ENCODE measurements around the gene C4BPA. TPM values are rescaled to one million over a fixed set of nuclear protein-coding genes. Genes with fewer than 3 reads are reported as not detected.

Gene C4BPA
- total RNA-seq, 1 experiment from 2014 or later = not detected

GRCh38 chr1:207130252-207131036 is 26.4 kb downstream of the C4BPA start:
- no peak overlapping the region for H2AFZ ChIP-seq (ENCODE audit: low read length)
- no peaks in the 10 kb centered on the region for H3K9me3 ChIP-seq (ENCODE audit: control insufficient read depth, low read depth, low read length)
- H4K91ac ChIP-seq (ENCODE audit: insufficient read length, low read depth, low read length) = no peak overlapping the region
- H4K20me1 ChIP-seq (ENCODE audit: control insufficient read depth, insufficient read depth, insufficient read length) = no peaks in the 10 kb centered on the region
- H4K5ac ChIP-seq (ENCODE audit: insufficient read length, low read depth, low read length) = no peak overlapping the region
- peaks cover 5% of the 10 kb centered on the region in 2 experiments; a peak in 3 of 4 replicates for H3K4me1 Mint-ChIP-seq
- no peak for TF ChIP-seq CTCF (conservative IDR thresholded peaks at IDR 0.05)
- no peak overlapping the region for H3K27ac Mint-ChIP-seq
- H3K27me3 Mint-ChIP-seq (ENCODE audit: low read depth) = no peaks in the 10 kb centered on the region
- no peak overlapping the region for H2BK12ac ChIP-seq (ENCODE audit: insufficient read length, low read depth, low read length)
- H3K4me2 ChIP-seq (ENCODE audit: insufficient read depth, insufficient read length, low read length) = no peak overlapping the region
- no peak overlapping the region for H3K18ac ChIP-seq (ENCODE audit: insufficient read length, low read depth, low read length)
- no CpG with 5 or more reads among the region's 1 CpG for WGBS (ENCODE audit: extremely low coverage, insufficient read length, low lambda C conversion rate)
- no peaks in the 10 kb centered on the region for H3K23me2 ChIP-seq (ENCODE audit: insufficient read length, low read depth, low read length, poor library complexity, severe bottlenecking)
- H3K79me1 ChIP-seq (ENCODE audit: insufficient read depth, low read depth, low read length, poor library complexity, severe bottlenecking) = no peaks in the 10 kb centered on the region
- no peak overlapping the region for H2AK5ac ChIP-seq (ENCODE audit: insufficient read length, low read length)
- no peak for DNase-seq
- no peak overlapping the region for H3K9ac ChIP-seq (ENCODE audit: extremely low read depth, insufficient read length, low read length)
- H3K9me3 Mint-ChIP-seq = peaks cover 9 to 11% of the 10 kb centered on the region in 2 experiments
- H3T11ph ChIP-seq (ENCODE audit: low read length) = no peak overlapping the region
- H3K56ac ChIP-seq (ENCODE audit: insufficient read length, low read depth, low read length) = no peak overlapping the region
- no peak overlapping the region for H2BK20ac ChIP-seq (ENCODE audit: low read depth, low read length, poor library complexity, severe bottlenecking)
- peaks cover 0 to 14% (median 0%) of the 10 kb centered on the region in 3 experiments; a peak in 3 of 7 replicates for H3K36me3 Mint-ChIP-seq (ENCODE audit: insufficient read depth in 1 of 3, low read depth in 3 of 3)
- no peak overlapping the region for H3K14ac ChIP-seq (ENCODE audit: insufficient read depth, low read length)
- H2BK15ac ChIP-seq (ENCODE audit: low read depth, low read length) = no peak overlapping the region
- no peak overlapping the region for H4K8ac ChIP-seq (replicated peaks; ENCODE audit: insufficient read length, low read depth, low read length)
- no peaks in the 10 kb centered on the region for H3K4me1 ChIP-seq (ENCODE audit: insufficient read depth, low read length)
- H3K27ac ChIP-seq (ENCODE audit: insufficient read length, low read depth, low read length) = no peak overlapping the region
- no peaks in the 10 kb centered on the region for H3K79me2 ChIP-seq (ENCODE audit: insufficient read depth, low read length)
- H3K4ac ChIP-seq (ENCODE audit: low read depth, low read length) = no peak overlapping the region
- no peak overlapping the region for H3K23ac ChIP-seq (ENCODE audit: insufficient read length, low read depth, low read length)
- no peak overlapping the region for H2BK5ac ChIP-seq (ENCODE audit: insufficient read length, low read length)
- H2BK120ac ChIP-seq (ENCODE audit: low read depth, low read length, poor library complexity, severe bottlenecking) = no peak overlapping the region
- H3K27me3 ChIP-seq (ENCODE audit: insufficient read depth, low read length) = no peaks in the 10 kb centered on the region
- no peak overlapping the region for H3K4me3 Mint-ChIP-seq

Data from H9 (cell line).